Tongue (tissue), 2 donors: ENCODE results near the gene HOXB7. TPM values are rescaled to one million over a fixed set of nuclear protein-coding genes. Genes with fewer than 3 reads are reported as not detected.

Experiments
- DNase-seq: peaks from one replicate; pipeline ENCODE4 v3.0.0-alpha.2; 2015
- total RNA-seq: library from RNA; depleted of rRNA; stranded (reverse); fragments of >200 nt; gene quantifications from one replicate; pipeline ENCODE4 v1.2.3, GENCODE V29; 2014

HOXB7 gene
- total RNA-seq, 1 donor from 2014 or later, result 0.51 TPM

GRCh38 chr17:48623583-48623982, 12.8 kb upstream of the HOXB7 start:
- no peak for DNase-seq

- no peak for DNase-seq
Observed at GRCh38 chr17:48622857-48623256, 12.0 kb upstream of the HOXB7 start.

DNA sequence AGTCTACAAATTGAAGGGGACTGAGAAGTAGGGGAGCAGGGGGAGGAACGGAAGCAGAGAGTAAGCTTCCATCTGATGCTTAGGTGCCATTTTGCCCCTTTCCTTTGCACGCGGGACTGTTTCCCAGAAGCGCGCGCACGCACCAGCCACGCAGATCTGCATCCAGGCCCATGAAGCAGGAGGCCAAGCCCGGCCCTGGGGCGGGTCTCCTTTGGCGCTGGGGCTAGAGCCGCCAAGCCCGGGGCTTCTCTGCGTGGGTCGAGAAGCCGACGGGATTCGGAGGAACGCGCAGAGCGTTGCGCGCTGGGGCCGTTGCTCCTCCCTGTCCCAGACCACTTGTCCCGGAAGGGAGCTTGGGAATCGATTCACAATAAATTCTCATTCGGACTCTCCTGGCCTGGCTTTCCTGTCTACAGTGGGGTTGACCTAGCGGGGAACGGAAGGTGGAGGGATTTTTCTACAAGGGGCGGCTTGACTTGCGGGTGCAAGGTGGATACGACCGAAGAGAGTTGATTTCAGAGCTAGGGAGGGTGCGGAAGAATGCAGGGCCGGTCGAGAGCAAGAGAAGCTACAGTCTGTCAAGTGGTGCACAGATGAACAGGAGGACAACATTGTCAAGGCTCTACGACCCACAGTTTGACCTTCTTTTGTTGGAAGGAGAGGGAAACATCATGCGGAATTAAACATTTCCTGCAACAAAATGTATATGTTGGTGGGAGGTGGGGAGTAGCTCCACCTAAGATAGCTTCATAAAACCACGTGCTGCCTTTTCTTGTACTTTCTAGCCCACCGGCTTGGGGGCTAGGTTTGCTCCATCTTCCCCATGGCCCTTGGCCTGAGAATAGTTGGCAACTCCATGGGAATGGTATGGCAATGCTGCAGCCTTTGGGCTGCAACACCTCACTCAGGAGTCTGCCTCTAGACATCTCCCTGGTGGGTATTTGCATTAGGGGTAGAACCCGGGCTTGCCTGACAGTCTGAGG, 10.9 kb upstream of the HOXB7 start:
- DNase-seq, result no peak

DNA sequence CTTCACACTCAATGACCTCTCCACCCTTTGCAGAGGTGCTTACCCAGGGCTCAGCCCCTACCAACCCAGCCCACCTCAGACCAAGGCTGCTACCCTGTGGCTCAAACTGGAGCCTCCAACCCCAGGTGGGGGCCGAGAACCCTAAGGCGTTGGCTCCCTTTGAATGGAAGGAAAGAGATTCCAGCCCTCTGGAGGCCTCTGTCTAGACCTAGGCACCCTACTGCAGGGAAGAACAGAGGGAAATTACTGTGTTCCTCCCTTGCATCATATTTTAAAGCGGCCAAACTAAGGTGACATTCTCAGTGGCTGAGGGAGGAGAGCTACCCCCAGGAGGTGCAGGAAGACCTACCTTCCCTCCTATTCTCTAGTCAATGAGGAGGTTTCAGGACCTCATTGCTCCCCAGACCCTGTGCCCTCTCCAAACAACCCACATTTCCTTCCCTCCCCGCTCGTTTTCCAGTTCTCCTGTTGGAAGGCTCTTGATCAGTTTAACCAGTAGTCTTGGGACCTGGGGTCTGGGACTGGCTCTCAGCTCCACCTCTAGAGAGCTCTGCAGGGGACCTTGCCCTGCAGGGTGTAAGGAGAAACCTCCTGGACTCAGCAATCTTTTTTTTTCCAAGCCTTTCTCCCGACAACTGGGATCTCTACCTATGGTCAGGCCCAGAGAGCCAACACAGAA, 9.8 kb upstream of the HOXB7 start:
- DNase-seq, result no peak

DNA sequence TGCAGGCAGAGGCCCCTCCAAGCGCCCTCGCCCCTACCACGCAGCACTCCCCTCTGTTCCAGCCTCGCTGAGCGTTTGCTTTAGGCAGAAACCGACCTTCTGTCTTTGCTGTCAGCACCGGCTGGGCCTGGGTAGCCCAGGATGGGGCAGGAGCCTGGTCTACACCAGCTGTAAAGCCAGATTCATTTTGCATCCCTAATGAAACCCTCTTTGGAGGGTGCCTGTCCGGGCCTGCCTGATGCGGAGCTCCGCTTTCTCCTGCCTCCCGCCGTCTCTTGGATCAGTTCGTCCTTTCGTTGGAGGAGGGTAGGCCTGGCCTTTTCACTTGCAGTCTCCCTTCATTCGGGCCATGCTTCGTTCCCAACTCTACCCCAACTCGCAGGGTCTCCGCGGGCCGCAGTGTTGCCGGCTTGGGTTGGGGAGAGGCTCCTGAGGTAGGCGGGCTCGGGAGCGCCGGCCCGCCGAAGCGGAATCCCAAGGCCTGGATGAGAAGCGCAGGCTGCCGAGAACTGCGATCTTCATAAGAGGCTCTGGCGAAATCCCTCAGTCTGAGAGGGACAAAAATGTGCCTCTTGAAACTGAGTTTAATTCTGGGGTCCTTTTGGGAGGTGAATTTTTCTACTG, 9.1 kb upstream of the HOXB7 start:
- no peak for DNase-seq

GRCh38 chr17:48618256-48618896, 7.6 kb upstream of the HOXB7 start:
- DNase-seq, result peak; percentile 95

DNA sequence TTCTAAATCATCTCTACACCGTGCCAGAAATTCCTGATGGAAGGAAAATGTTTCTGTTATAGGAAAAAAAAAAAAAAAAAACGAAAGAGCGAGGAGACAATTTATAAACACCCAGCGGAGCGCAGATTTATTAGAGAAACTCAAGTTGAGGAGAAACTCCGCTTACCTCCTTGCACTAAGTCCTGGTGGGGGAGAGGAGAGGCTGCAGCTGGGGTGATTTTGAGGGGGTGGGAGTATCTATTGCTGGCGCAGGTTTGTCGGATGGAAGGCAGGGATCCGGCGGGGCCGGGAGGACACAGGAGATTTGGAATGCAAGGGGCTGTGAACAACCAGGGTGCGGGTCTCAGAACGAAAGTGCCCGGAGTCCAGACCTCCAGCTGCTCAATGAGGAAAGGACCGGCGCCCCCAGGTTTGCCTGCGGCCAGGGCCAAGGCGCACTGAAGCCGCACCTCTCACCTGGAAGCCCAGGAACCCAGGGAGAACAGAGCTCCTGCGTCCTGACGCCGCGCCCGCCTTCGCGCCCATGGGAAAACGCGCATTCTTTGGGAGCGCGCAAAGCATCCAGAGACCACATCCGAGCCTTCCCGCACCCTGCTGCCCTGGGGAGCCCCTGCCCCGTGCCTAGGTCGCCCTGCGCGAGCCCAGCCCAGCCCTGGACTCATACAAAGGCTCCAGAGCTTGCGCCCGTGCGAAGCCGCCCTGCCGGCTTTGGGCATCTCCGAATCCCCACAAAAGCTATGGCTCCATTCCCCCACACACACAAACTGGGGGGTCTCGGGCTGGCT, 6.8 kb upstream of the HOXB7 start:
- no peak for DNase-seq

DNA sequence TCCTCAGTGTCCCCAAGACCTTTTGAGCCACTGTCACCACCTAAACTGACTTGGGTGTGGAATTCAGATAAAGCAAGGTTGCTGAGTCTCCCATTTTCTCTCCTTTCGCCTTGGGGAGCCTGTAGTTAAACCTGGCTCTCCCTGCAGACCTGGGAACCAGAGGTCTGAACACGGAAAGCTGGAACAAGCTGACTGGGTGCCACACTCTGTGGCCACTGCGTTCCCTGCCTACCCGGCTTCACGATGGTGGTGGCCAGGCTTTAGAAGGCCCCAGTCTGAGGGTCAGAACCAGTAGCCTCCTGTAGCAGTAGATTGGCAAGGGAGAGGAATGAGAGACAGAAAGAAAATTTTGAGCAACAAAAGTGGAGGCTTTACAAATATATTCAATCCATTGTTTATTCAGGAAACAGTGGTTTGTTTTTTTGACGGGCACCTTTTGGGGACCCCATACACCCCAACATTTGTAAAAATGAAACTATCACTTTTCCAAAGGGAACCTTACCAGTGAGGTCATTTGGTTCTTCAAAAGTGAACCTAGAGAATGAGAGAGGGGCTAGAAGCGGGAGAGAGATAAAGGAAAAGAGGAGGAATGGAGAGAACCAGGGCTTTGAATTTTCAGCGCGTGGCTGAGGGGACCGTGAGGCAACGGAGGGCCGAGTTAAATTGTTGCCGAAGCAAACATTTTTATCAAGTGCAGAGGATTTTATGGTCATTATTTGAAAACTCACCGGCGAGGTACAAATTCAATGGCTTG, 6.1 kb upstream of the HOXB7 start:
- no peak for DNase-seq

- DNase-seq, result no peak
Observed at GRCh38 chr17:48615963-48616716, 5.3 kb upstream of the HOXB7 start.

- no peak for DNase-seq
Observed at GRCh38 chr17:48615047-48615962, 4.5 kb upstream of the HOXB7 start, which contains the start of gene HOXB8. Gene HOXB8 (minus strand): TSS chr17:48615292. CDS start chr17:48614704, 588 bp downstream.

- DNase-seq, result no peak
Observed at GRCh38 chr17:48613862-48614694, 3.3 kb upstream of the HOXB7 start.

- peak; percentile 51 for DNase-seq
Observed at GRCh38 chr17:48612854-48613691, 2.3 kb upstream of the HOXB7 start.

DNA sequence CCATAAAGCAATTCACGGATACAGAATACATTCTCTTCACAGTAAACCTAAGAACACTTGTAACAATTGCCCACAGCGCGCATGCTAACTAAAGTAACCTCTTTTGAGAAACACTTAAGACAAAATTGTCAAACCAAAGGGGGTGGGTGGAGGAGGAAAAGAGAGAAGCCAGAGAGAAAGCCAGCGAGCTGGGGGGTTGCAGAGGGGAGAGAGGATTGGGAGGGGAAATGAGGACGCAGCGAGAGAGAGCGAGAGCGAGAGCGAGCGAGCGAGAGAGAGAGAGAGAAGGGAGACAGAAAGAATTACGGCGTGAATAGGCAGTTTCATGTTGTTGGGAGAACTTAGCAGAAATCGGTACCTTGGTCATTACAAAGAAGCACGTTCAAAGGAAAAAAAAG, 1.6 kb upstream of the HOXB7 start:
- no peak for DNase-seq

GRCh38 chr17:48611681-48612455, 1.1 kb upstream of the HOXB7 start:
- no peak for DNase-seq

GRCh38 chr17:48611213-48611612, 396 bp upstream of the HOXB7 start:
- no peak for DNase-seq

DNA sequence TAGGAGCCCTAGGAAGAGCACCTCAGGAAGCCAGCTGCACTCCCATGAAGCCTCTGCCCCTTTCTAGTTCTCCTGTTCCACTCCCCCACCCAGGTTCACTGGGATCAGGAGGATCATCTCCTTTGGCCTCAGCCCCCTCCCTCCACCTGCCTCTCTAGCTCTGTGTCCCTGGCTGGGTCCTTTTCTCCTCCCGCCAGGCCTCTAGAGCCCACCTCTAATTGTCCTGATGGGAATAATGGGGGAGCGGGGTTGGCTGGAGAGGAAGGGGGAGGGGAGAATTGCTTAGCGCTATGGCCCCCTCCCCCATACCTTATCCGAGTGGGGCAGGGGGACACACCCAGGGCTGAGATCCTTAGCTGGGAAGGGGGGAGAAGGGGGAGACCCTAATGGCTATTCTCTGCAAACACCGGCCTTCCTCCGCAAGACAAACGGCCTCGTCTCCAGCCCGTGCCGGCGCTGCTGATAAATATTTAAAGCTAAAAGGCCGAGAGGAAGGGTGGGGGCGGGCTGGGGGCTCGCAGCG, 997 bp downstream of the HOXB7 start:
- no peak for DNase-seq
